Measurements from ENCODE around the gene CLTC.

Gene CLTC

DNA sequence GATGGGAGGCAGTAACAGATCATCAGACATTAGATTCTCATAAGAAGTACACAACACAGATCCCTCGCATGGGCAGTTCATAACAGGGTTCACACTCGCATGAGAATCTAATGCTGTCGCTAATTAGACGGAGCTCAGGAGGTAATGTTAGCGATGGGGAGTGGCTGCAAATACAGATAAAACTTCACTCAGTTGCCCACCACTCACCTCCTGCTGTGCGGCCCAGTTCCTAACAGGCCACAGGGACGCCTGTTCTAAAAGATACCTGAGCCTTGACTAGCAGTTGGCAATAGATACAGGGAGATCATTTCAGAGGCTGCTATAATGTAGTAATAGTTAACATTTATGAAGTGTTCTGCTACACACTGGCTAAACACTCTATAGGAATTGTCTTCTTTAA, 82.6 kb downstream of the CLTC start:
- Histone ChIP-seq H3K4me3 (replicated peaks; ENCODE audit: low read depth, low read length) (no peak overlapping the region), H3K27me3 (replicated peaks; ENCODE audit: control insufficient read depth, insufficient read depth, low read length) (no peaks in the 10 kb centered on the region), H3K36me3 (ENCODE audit: control insufficient read depth, insufficient read depth, low read length) (peaks cover 9% of the 10 kb centered on the region)
- DNase-seq (ENCODE audit: extremely low read depth, insufficient read length) = no peak
- TF ChIP-seq, protein P1, sequence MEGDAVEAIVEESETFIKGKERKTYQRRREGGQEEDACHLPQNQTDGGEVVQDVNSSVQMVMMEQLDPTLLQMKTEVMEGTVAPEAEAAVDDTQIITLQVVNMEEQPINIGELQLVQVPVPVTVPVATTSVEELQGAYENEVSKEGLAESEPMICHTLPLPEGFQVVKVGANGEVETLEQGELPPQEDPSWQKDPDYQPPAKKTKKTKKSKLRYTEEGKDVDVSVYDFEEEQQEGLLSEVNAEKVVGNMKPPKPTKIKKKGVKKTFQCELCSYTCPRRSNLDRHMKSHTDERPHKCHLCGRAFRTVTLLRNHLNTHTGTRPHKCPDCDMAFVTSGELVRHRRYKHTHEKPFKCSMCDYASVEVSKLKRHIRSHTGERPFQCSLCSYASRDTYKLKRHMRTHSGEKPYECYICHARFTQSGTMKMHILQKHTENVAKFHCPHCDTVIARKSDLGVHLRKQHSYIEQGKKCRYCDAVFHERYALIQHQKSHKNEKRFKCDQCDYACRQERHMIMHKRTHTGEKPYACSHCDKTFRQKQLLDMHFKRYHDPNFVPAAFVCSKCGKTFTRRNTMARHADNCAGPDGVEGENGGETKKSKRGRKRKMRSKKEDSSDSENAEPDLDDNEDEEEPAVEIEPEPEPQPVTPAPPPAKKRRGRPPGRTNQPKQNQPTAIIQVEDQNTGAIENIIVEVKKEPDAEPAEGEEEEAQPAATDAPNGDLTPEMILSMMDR (IDR thresholded peaks at IDR 0.05; ENCODE audit: insufficient read depth, low read length, poor library complexity, severe bottlenecking) = no peak

DNA sequence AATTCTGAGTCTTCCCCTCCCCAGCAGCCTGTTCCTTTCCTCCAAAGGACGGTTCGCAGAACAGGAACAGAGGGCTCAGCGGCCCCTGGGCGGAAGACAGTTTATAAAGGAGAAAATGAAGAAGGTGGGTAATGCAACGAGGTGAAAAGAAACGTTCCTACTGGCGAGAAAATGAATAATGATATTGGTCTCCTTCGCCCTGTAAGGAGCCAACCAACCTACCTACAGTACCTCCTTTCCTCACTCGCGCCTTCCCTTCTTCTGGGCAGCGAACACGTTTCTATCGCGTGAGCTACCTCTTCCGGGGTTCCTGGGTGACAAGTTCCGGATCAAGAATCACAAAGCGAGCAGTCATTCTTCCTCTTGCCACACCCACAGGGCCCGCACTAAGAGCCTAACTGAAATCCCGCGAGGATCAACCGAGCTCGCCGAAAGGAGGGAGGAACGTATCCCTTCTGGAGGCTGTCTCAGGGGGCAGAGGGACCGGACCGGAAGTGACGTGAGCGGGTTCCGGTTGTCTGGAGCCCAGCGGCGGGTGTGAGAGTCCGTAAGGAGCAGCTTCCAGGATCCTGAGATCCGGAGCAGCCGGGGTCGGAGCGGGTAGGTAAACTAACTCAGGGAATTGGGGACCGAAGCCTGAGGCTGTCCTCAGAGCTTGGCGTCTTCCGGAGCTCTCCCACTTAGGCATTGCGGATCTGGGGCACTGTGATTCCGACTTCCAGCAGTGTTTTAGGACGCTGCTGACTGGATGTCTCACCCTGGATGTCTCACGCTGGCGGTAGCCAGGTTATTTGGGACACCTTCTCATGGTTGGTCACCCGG, 87.7 kb downstream of the CLTC start, which contains the start of the genes PTRH2 and VMP1:
Gene PTRH2, minus strand, starts transcription at position 282 of the 822 bp plus-strand sequence. CDS start 9,452 bp downstream, outside the sequence.
Gene VMP1, plus strand, starts transcription at position 506 of the 822 bp plus-strand sequence. CDS start 23,793 bp downstream, outside the sequence.
- TF ChIP-seq, protein P1 (IDR thresholded peaks at IDR 0.05; ENCODE audit: insufficient read depth, low read length, poor library complexity, severe bottlenecking) = no peak

DNA sequence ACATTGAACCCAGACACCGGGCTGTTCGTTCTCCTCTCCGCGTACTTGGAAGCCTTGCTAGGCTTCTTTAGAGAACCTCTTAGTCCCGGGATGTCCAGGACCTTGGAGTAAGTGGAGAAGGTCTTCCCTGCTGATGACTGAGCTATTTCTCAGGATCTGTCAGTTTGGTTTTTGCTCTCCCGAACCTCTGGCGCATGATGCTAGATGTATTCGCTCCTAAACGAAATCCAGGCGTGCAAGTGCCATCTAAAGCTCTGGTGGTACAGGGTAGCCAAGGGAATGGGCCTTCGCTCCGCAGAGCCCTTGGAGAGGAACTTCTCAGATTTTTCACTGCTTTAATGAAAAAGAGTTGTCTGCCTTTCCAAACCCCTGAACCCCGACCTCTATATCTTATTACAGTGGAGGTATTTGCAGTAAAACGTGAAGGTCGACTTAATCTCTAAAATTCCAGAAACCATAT, 88.3 kb downstream of the CLTC start:
- peaks cover 1% of the 10 kb centered on the region; the same call in 1 of the 2 replicates for H3K36me3 ChIP-seq (ENCODE audit: control insufficient read depth, insufficient read depth, low read length)
- peak overlapping the region; percentile 99 for H3K4me3 ChIP-seq (replicated peaks; ENCODE audit: low read depth, low read length)
- H3K27me3 ChIP-seq (replicated peaks; ENCODE audit: control insufficient read depth, insufficient read depth, low read length) = no peaks in the 10 kb centered on the region
- DNase-seq (ENCODE audit: extremely low read depth, insufficient read length) = no peak
- TF ChIP-seq, protein P1 (IDR thresholded peaks at IDR 0.05; ENCODE audit: insufficient read depth, low read length, poor library complexity, severe bottlenecking) = no peak

More for the DNA sequence above, 87.7 kb downstream of the CLTC start, which contains the start of the genes PTRH2 and VMP1:
- H3K4me3 ChIP-seq (replicated peaks; ENCODE audit: low read depth, low read length) = peak within 1 kb of the TSS; percentile 99
- peaks cover 2% of the 10 kb centered on the region; the same call in 1 of the 2 replicates for H3K36me3 ChIP-seq (ENCODE audit: control insufficient read depth, insufficient read depth, low read length)
- DNase-seq (ENCODE audit: extremely low read depth, insufficient read length) = peak; percentile 92
- no peaks in the 10 kb centered on the region for H3K27me3 ChIP-seq (replicated peaks; ENCODE audit: control insufficient read depth, insufficient read depth, low read length)

DNA sequence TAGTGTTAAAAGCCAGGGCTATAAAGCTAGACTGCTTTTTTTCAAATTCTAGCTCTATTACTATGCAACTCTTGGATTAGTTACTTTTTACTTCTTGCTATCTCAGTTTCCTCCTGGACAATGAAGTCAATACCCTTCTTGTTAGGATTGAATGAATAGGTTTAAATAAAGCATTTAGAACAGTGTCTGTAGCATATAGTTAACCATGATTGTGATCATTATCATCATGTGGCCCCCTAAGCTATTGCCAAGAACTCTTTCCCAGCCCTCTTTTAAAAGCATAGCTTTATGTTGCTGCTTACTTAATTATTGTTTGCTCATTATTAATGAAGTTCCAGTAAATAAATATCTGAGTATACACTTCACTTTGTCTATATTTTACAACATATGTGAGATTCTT, 92.2 kb downstream of the CLTC start:
- Histone ChIP-seq H3K4me3 (replicated peaks; ENCODE audit: low read depth, low read length) (no peak overlapping the region), H3K36me3 (ENCODE audit: control insufficient read depth, insufficient read depth, low read length) (no peaks in the 10 kb centered on the region), H3K27me3 (replicated peaks; ENCODE audit: control insufficient read depth, insufficient read depth, low read length) (no peaks in the 10 kb centered on the region)
- TF ChIP-seq, protein P1 (IDR thresholded peaks at IDR 0.05; ENCODE audit: insufficient read depth, low read length, poor library complexity, severe bottlenecking) = no peak
- no peak for DNase-seq (ENCODE audit: extremely low read depth, insufficient read length)

DNA sequence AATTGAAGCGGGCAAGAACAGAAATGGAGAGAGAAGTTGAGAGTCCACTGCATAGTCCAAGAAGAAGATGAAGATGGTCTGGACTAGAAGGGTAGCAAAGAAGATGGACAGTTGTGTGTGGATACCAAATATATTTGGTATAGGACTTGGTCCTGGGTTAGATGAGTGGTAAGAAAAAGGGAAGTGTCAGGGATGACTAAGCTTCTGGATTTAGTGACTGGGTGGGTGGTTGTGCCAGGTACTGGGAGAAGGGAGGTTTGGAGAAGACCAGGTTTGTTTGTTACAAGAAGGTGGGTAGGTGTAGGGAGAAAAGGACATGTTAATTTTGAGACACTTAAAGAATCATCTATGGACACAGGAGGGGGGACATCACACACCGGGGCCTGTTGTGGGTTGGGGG, 93.2 kb downstream of the CLTC start:
- Histone ChIP-seq H3K36me3 (ENCODE audit: control insufficient read depth, insufficient read depth, low read length) (no peaks in the 10 kb centered on the region), H3K4me3 (replicated peaks; ENCODE audit: low read depth, low read length) (no peak overlapping the region), H3K27me3 (replicated peaks; ENCODE audit: control insufficient read depth, insufficient read depth, low read length) (no peaks in the 10 kb centered on the region)
- DNase-seq (ENCODE audit: extremely low read depth, insufficient read length) = no peak
- TF ChIP-seq, protein P1 (IDR thresholded peaks at IDR 0.05; ENCODE audit: insufficient read depth, low read length, poor library complexity, severe bottlenecking) = no peak
